GM12878 (cell line): ENCODE measurements around the gene SEM1. TPM values are rescaled to one million over a fixed set of nuclear protein-coding genes. Genes with fewer than 3 reads are reported as not detected.

ENCODE experiments used
- ATAC-seq: fragments of 200-7000 bp; cut with Tn5 transposase; 3 replicates; pipeline ENCODE4 v1.9.1; 2020; ENCODE audit warnings: mild to moderate bottlenecking, moderate library complexity
- BruUV-seq: library from RNA; stranded (reverse); fragments of 400-500 nt; replicated peaks from 2 replicates; lab custom pipeline; 2021; lab: Mats Ljungman, UMichigan
- CTCF ChIA-PET: fragments of 300-600 bp; sonication (Branson Sonifier 250); formaldehyde crosslinking; extraction: SDS; loops from one replicate; lab custom pipeline; 2021; ENCODE audit warnings: inconsistent platforms; lab: Yijun Ruan, JAX
- POLR2A ChIA-PET: fragments of 350-600 bp; formaldehyde crosslinking; extraction: SDS; loops from one replicate; lab custom pipeline; 2021; ENCODE audit warnings: inconsistent platforms; lab: Charles Lee
- RAD21 ChIA-PET: fragments of 300-600 bp; sonication (Branson Sonifier 250); formaldehyde crosslinking; loops from one replicate; lab custom pipeline; 2023; ENCODE audit warnings: antibody characterized with exemption; ENCODE audit not compliant: unreplicated experiment; lab: Charles Lee
- SMC1A ChIA-PET: fragments of 300-600 bp; sonication (Branson Sonifier 250); formaldehyde crosslinking; loops from one replicate; lab custom pipeline; 2023; ENCODE audit not compliant: unreplicated experiment, uncharacterized antibody; lab: Charles Lee
- DNase-seq: peaks from one replicate; pipeline ENCODE4 v3.0.0-alpha.2; 2011; ENCODE audit warnings: low read depth, low spot score
- FAIRE-seq: peaks from 3 replicates; lab custom pipeline; 2011; peaks lifted over from hg19 to GRCh38; lab: Jason Lieb, UNC
- H2AFZ ChIP-seq: 2 replicates; pipeline ENCODE4 v1.6.0; 2011; ENCODE audit warnings: low read depth, low read length, control low read depth; ENCODE audit not compliant: control insufficient read depth
- H3K27ac ChIP-seq: 2 replicates; pipeline ENCODE4 v1.5.1; 2011; ENCODE audit warnings: control low read depth; ENCODE audit not compliant: control insufficient read depth, insufficient read depth
- H3K27me3 ChIP-seq, 2 experiments: replicated peaks in 1 of 2; 2 replicates each; pipeline versions ENCODE4 v1.6.0 to v1.6.1; 2011; ENCODE audit warnings: low read length in 1 of 2; ENCODE audit not compliant: control insufficient read depth in 2 of 2, insufficient read depth in 2 of 2
- H3K36me3 ChIP-seq, 2 experiments: 2 replicates each; pipeline ENCODE4 v1.5.1; 2011; ENCODE audit warnings: low read length in 1 of 2; ENCODE audit not compliant: control insufficient read depth in 2 of 2, insufficient read depth in 2 of 2
- H3K4me1 ChIP-seq: 2 replicates; pipeline ENCODE4 v1.6.1; 2011; ENCODE audit warnings: mild to moderate bottlenecking, low read length, moderate library complexity, mixed read lengths; ENCODE audit not compliant: control insufficient read depth, insufficient read depth
- H3K4me2 ChIP-seq: 2 replicates; pipeline ENCODE4 v1.6.0; 2011; ENCODE audit warnings: control low read depth; ENCODE audit not compliant: control insufficient read depth, insufficient read depth
- H3K4me3 ChIP-seq: fragments of 200-600 bp; sonication (generic); 2 replicates; pipeline ENCODE4 v1.5.1; 2016
- H3K79me2 ChIP-seq: 2 replicates; pipeline ENCODE4 v1.6.0; 2011; ENCODE audit warnings: low read length; ENCODE audit not compliant: control insufficient read depth, insufficient read depth
- H3K9ac ChIP-seq: 2 replicates; pipeline ENCODE4 v1.8.0; 2011; ENCODE audit warnings: low read length, control low read depth, mixed read lengths; ENCODE audit not compliant: control insufficient read depth, insufficient read depth
- H3K9me3 ChIP-seq: replicated peaks from 3 replicates; pipeline ENCODE4 v1.5.1; 2011; ENCODE audit warnings: mild to moderate bottlenecking, low read length; ENCODE audit not compliant: control insufficient read depth, insufficient read depth
- H4K20me1 ChIP-seq: 2 replicates; pipeline ENCODE4 v1.6.0; 2011; ENCODE audit not compliant: control insufficient read depth, insufficient read depth
- ATF7 ChIP-seq: fragments of 450-650 bp; IDR thresholded peaks from 2 replicates; pipeline ENCODE4 v1.6.1; 2016; ENCODE audit warnings: low read depth, mild to moderate bottlenecking
- DPF2 ChIP-seq: fragments of 450-650 bp; IDR thresholded peaks from 2 replicates; pipeline ENCODE4 v1.6.1; 2017; ENCODE audit warnings: mild to moderate bottlenecking
- EGR1 ChIP-seq, 2 experiments: IDR thresholded peaks; 1 replicate in 1 of 2; 2 replicates in 1 of 2; pipeline ENCODE4 v1.6.1; 2011 to 2012; ENCODE audit warnings: low read depth in 2 of 2, low read length in 2 of 2, borderline replicate concordance in 1 of 2, mild to moderate bottlenecking in 1 of 2, moderate library complexity in 1 of 2
- IKZF2 ChIP-seq, 2 experiments: fragments of 450-650 bp; IDR thresholded peaks; 2 replicates each; pipeline ENCODE4 v1.6.1; 2017; ENCODE audit warnings: mild to moderate bottlenecking in 2 of 2, moderate library complexity in 2 of 2
- MTA2 ChIP-seq: fragments of 450-650 bp; IDR thresholded peaks from 2 replicates; pipeline ENCODE4 v1.6.1; 2016; ENCODE audit warnings: low read depth, mild to moderate bottlenecking, moderate library complexity
- NFXL1 ChIP-seq: fragments of 450-650 bp; IDR thresholded peaks from 2 replicates; pipeline ENCODE4 v1.6.1; 2017; ENCODE audit warnings: antibody characterized with exemption, mild to moderate bottlenecking, borderline replicate concordance
- PKNOX1 ChIP-seq: fragments of 450-650 bp; IDR thresholded peaks from 2 replicates; pipeline ENCODE4 v1.6.1; 2016; ENCODE audit warnings: mild to moderate bottlenecking
- ZNF592 ChIP-seq: fragments of 450-650 bp; IDR thresholded peaks from 2 replicates; pipeline ENCODE4 v1.6.1; 2017; ENCODE audit warnings: mild to moderate bottlenecking, moderate library complexity
- WGBS: methylation state at CpG from one replicate; pipeline ENCODE4 v1.1.6; 2016; ENCODE audit warnings: low lambda C conversion rate; ENCODE audit not compliant: insufficient replicate concordance, insufficient coverage; ENCODE audit errors: missing lambda C conversion rate; 5-methylcytosine and 5-hydroxymethylcytosine counted together
- in situ Hi-C: fragments of 300-500 bp; cut with MboI; formaldehyde crosslinking; loops from 9 replicates; pipeline ENCODE4 v1.14.3; 2018; ENCODE audit warnings: mixed read lengths
- intact Hi-C: fragments of 100-400 bp; cut with micrococcal nuclease; formaldehyde crosslinking; loops from one replicate; pipeline ENCODE4 v1.14.2; 2022; ENCODE audit not compliant: unreplicated experiment
- polyA plus RNA-seq, 11 experiments: library from polyadenylated mRNA; depleted of rRNA in 4 of 11; unstranded in 6 of 11; stranded (reverse) in 5 of 11; fragments of >200 nt; fragmentation: Nextera tagmentation in 4 of 11; fragmentation: Illumina TruSeq in 1 of 11; extraction: Ambion mirVana in 4 of 11; extraction: Trizol in 1 of 11; gene quantifications; 1 replicate in 1 of 11; 2 replicates in 10 of 11; pipeline versions ENCODE4 v1.2.1 to v1.2.3, GENCODE V29; 2011 to 2016; ENCODE audit warnings: inconsistent platforms in 2 of 11, missing spikeins in 2 of 11, low read depth in 1 of 11
- total RNA-seq, 4 experiments: library from RNA; depleted of rRNA in 3 of 4; stranded (reverse); fragments of >200 nt in 3 of 4; fragmentation: Illumina TruSeq in 1 of 4; extraction: Trizol in 1 of 4; gene quantifications; 2 replicates each; pipeline versions ENCODE4 v1.2.1 to v1.2.3, GENCODE V29; 2013 to 2021

The SEM1 gene
- total and polyA plus RNA-seq, 10 of the 15 experiments (the other 5 are each of a cell fraction or from before 2014, with no cell fraction given): 44.6 to 606 (median 356) TPM

GRCh38 chr7:96700516-96700915 is 9.1 kb downstream of the SEM1 start:
- WGBS: 93% methylated on average over 2 of the region's 2 CpGs
- peaks cover 47% of the 10 kb centered on the region for H3K79me2 ChIP-seq
- no peak overlapping the region for H3K4me3 ChIP-seq
- no peak overlapping the region for H3K9ac ChIP-seq
- ATAC-seq (no peak), FAIRE-seq (no peak), DNase-seq (no peak)
- no peak overlapping the region for H3K4me2 ChIP-seq
- TF ChIP-seq ATF7 (no peak), MTA2 (no peak), PKNOX1 (no peak), EGR1 (IDR thresholded peaks at IDR 0.05; ENCODE audit: borderline replicate concordance in 1 of 2, low read depth in 2 of 2, low read length in 2 of 2) (no peak)
- in situ Hi-C loops: no loop called here
- ChIA-PET CTCF (no interaction called here), POLR2A (no interaction called here), SMC1A (interaction anchor here (1.2 kb wide), 1 partner anchor 11 kb away, joined by 3 read pairs; no protein-coding TSS in a partner anchor), RAD21 (no interaction called here)
- BruUV-seq: no TSS peak
- H2AFZ ChIP-seq: no peak overlapping the region
- no peaks in the 10 kb centered on the region for H3K4me1 ChIP-seq
- no peaks in the 10 kb centered on the region; a peak in 1 of 4 replicates for H3K36me3 ChIP-seq
- H3K9me3 ChIP-seq: no peaks in the 10 kb centered on the region; the same call in 2 of the 3 replicates
- no peaks in the 10 kb centered on the region for H3K27me3 ChIP-seq
- intact Hi-C loops: loop anchor here (10.0 kb wide), 1 partner anchor 376 kb away; the partner anchor contains the start of gene SLC25A13
- H3K27ac ChIP-seq: no peak overlapping the region
- no peaks in the 10 kb centered on the region for H4K20me1 ChIP-seq

- SMC1A ChIA-PET: no interaction called here
- no peak overlapping the region for H3K27ac ChIP-seq
- no peaks in the 10 kb centered on the region; a peak in 1 of 4 replicates for H3K36me3 ChIP-seq
- no peak overlapping the region for H3K4me3 ChIP-seq
- peaks cover 40% of the 10 kb centered on the region for H3K79me2 ChIP-seq
- H3K4me1 ChIP-seq: no peaks in the 10 kb centered on the region
- CTCF ChIA-PET: no interaction called here
- POLR2A ChIA-PET: no interaction called here
- H4K20me1 ChIP-seq: no peaks in the 10 kb centered on the region
- no peaks in the 10 kb centered on the region; the same call in 2 of the 3 replicates for H3K9me3 ChIP-seq
- H2AFZ ChIP-seq: no peak overlapping the region
- in situ Hi-C loops (no loop called here), intact Hi-C loops (no loop called here)
- no peaks in the 10 kb centered on the region for H3K27me3 ChIP-seq
- H3K9ac ChIP-seq: no peak overlapping the region
- no peak for DNase-seq
- RAD21 ChIA-PET: no interaction called here
- ATAC-seq: no peak
- FAIRE-seq: no peak
- TSS peak; percentile 10 for BruUV-seq
- 94% methylated on average over 4 of the region's 4 CpGs for WGBS
- no peak overlapping the region for H3K4me2 ChIP-seq
- TF ChIP-seq NFXL1 (no peak), ZNF592 (no peak), IKZF2 (IDR thresholded peaks at IDR 0.05) (no peak), DPF2 (no peak)
Measured at GRCh38 chr7:96699219-96699871, 10.3 kb downstream of the SEM1 start.
